GM21381 (cell line): ENCODE data around the gene RIC8B.

Experiments used
- ATAC-seq: cut with Tn5 transposase; IDR thresholded peaks from one replicate; pipeline ENCODE4 v1.9.1; 2021; ENCODE audit warnings: mild to moderate bottlenecking, moderate library complexity; ENCODE audit not compliant: unreplicated experiment

Gene RIC8B

GRCh38 chr12:106926657-106927056 is 152.2 kb downstream of the RIC8B start:
- no peak for ATAC-seq

GRCh38 chr12:106934277-106934676 is 159.8 kb downstream of the RIC8B start:
- ATAC-seq = no peak
